Measurements from ENCODE around the gene STARD8.

Gene STARD8

DNA sequence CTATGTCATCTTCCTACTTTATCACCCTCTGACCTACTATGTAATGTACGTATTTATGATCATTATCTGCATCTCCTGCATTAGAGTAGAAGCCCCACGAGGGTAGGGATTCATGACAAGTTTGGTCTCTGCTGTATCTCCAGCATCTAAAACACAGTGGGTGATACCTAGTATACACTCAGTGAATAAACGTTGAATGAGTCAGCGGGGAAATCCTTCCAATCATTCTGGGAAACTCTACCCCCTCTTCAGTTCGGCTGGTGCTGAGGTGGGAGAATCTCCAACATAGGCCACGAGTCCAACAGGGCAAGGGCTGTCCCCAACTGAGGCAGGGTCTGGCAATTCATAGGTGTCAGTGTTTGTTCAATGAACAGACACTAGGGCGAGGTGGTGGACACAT, 106.9 kb downstream of the STARD8 start:
- DNase-seq = no peak

DNA sequence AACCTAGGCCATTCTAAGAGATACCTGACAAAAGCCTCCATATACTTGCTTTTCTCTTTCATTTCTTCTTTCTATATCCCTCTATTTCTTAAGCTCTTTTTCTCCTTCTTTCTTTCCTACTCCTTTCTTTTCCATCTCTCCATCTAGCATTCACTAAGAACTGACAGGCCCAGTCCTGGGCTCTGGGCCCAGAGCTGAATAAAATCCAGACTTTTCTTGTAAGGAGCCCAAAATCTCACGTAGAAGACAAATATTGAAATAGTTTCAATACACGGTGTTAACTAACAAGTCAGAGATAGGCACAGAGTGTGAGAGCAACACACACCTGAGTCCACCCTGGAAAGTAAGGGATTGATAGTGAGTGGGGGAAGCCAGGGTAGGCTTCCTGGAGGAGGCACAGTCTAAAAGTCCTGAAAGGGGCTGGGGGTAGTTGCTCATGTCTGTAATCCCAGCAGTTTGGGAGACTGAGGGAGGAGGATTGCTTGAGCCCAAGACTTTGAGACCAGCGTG, 108.2 kb downstream of the STARD8 start:
- no peak for DNase-seq

DNA sequence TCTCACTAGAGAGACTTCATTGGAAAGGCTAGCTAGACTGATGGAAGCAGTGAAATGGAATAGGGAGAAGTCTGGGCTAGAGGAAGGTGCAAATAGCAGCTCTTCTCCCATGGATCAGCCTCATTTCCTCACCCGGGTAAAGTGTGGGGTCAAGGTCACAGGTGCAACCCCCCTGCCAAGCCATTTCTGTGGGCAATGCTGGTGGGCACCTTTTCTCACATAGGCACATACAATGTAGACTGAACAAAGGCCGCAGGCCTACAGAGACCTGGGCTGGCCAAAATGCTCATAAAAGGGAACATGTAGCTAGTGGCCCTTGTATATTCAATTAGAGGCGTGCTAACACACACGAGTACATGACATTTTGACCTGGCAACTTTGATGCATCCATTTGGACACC, 109.9 kb downstream of the STARD8 start:
- no peak for DNase-seq

DNA sequence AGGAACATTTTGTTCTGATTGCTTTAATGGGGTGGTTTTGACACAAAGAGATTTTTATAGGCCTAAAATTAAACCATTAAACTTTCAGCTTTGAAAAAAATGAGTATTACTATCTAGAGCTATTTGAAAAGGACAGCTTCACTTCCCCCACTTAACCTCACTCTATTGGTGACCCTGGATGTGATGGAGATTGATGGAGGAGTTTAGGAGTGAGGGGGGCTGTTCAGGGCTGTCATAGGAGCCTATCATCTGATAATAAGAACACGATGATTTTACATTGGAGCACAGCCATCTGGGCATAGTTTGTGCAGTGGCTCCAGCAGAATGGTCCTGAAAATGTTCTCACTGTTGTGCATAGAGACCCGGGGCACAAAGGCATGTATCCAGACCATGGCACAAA, 110.3 kb downstream of the STARD8 start:
- DNase-seq = no peak

DNA sequence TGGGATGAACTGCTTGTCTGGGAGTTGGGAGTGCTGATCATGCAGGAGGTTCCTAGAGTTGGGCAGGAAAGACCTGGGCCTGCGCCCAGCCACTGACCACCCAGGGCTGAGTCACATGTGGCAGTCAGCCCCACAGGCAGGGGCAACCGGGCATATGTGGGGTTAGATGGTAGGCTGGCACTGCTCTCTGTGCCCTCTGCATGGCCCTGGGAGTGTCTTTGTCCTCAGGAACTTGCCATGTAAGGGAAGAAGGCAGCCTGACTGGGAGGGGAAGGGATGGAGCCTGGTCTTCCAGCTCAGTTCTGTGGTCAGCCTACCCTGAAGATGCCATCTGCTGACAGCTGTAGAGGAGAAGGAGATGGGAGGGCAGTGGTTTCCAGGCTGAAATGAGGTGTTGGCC, 111.2 kb downstream of the STARD8 start:
- no peak for DNase-seq

DNA sequence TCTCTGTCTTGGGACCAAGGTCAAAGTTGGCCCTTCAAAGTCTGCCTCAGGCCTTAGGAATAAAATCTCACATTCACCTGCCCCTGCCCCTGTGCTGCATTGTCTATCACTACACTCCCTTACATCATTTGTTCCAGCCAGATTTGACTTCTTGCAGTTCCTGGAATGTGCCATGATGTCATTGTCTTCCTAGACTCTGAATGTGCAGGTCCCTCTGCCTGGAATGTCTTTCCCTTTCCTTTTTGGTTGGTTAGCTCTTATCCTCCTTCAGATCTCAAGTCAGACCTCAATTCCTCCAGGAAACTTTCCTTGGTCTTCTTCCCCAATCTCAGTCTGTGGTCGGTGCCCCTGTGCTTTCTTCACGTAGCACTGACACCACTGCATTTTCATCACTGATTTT, 113.6 kb downstream of the STARD8 start:
- no peak for DNase-seq

DNA sequence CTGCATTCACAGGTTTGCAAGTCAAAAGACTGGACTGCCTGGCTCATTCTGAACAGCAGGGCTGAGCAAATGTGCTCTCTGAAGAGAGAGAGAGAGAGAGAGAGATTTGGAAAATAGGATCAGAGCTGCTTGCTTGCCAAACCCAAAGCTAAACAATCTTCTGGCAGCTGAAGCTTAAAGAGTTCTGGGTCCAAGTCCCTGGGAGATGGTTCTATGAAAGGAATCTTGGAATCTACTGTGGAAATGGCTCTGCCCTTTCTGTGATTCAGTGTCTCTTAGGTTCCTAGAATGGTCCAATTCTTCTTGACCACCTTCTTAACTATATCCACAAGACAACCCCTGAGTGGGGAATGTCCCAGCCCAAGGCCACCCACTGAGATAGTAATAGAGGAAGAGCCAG, 115.3 kb downstream of the STARD8 start:
- no peak for DNase-seq

DNA sequence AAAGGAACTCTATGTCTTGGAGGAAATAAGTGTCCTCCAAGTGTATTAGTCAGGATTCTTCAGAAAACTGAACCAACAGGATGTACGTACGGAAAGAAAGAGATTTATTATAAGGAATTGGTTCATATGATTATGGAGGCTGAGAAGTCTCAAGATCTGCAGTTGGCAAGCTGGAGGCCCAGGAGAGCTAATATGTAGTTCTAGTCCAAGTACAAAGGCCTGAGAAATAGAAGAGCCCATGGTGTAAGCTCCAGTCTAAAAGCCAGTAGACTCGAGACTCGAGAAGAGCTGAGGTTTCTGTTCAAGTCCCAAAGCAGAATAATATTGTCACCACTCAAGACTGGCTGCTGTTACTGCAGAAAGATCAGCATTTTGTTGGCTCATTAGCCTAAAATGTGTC, 116.0 kb downstream of the STARD8 start:
- DNase-seq = no peak
